ENCODE results near the gene ZMIZ1. TPM values are rescaled to one million over a fixed set of nuclear protein-coding genes. Genes with fewer than 3 reads are reported as not detected.

The ZMIZ1 gene, protein sequence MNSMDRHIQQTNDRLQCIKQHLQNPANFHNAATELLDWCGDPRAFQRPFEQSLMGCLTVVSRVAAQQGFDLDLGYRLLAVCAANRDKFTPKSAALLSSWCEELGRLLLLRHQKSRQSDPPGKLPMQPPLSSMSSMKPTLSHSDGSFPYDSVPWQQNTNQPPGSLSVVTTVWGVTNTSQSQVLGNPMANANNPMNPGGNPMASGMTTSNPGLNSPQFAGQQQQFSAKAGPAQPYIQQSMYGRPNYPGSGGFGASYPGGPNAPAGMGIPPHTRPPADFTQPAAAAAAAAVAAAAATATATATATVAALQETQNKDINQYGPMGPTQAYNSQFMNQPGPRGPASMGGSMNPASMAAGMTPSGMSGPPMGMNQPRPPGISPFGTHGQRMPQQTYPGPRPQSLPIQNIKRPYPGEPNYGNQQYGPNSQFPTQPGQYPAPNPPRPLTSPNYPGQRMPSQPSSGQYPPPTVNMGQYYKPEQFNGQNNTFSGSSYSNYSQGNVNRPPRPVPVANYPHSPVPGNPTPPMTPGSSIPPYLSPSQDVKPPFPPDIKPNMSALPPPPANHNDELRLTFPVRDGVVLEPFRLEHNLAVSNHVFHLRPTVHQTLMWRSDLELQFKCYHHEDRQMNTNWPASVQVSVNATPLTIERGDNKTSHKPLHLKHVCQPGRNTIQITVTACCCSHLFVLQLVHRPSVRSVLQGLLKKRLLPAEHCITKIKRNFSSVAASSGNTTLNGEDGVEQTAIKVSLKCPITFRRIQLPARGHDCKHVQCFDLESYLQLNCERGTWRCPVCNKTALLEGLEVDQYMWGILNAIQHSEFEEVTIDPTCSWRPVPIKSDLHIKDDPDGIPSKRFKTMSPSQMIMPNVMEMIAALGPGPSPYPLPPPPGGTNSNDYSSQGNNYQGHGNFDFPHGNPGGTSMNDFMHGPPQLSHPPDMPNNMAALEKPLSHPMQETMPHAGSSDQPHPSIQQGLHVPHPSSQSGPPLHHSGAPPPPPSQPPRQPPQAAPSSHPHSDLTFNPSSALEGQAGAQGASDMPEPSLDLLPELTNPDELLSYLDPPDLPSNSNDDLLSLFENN
- 28.4 to 44.8 TPM (median 42.8 TPM) in 5 replicates for total RNA-seq (2022; extraction: Qiagen RNA extraction)

DNA sequence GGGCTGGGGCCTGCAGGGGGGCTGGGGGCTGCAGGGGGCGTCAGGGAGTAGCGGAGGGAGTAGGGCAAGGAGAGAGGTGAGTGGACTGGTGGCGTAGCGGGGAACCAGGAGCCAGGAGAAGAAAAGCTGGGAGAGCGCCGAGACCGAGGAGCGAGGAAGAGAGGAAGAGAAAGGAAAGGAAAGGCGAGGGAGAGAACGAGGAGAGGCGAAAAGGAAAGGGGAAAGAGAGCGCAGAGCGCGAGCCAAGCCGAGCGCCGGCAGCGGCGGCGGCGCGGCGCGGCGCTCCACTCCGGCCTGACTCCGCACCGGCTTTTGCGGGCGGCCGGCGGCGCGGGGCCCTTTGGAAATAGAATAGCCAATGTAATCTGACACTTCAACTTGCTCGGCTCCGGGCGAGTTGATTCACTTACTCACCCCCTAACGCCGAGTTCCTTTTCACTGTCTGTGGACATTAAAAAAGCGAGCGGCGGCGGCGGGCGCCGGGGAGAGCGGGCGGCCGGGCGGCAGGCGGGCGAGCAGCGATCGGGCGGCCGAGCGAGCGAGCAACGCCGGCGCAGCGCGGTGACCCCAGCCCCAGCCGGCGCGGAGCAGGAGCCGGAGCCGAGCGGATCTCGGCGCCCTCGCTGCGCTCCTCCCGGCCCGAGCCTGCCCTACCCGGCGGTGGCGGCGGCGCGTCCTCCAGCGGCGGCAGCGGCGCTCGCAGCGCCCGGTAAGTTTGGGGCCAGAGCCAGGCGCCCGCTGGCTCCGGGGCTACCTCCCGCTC, at the start of gene ZMIZ1:
Gene ZMIZ1, plus strand, starts transcription at position 405 of the 763 bp plus-strand sequence. CDS start 132,667 bp downstream, outside the sequence.

DNA sequence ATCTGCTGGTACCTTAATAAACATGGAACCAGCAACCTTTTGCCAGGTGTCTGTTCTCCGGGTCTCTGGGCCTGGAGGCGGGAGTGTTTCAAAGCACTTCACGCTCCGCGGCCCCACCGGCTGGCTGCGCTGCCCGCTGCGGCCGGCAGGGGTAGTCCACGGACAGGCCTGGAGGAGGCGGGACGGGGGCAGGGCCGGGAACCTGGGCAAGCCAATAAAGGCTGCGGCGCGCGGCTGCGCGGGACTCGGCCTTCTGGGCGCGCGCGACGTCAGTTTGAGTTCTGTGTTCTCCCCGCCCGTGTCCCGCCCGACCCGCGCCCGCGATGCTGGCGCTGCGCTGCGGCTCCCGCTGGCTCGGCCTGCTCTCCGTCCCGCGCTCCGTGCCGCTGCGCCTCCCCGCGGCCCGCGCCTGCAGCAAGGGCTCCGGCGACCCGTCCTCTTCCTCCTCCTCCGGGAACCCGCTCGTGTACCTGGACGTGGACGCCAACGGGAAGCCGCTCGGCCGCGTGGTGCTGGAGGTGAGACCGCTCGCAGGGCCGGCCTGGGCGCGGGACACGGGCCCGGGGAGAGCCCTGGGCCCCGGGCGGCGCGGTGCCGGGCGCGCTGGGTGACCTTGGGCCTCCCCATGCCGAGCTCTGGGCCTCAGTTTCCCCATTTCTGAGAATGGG, 278.6 kb downstream of the ZMIZ1 start, which contains the start of gene PPIF:
Gene PPIF, plus strand, starts transcription at position 244 of the 668 bp plus-strand sequence. Its CDS starts 80 bp downstream, at position 324.

All from A549 treated with dexamethasone at 1 μM for 4 hours (cell line).